GM12891 (cell line): ENCODE data around the gene GAREM2.
"Not testable (repeated sequence)": the region's sequence is repeated elsewhere in the genome, so short reads cannot be mapped to it uniquely, and the experiment has no call there.

Experiments
- DNase-seq: peaks from one replicate; pipeline ENCODE4 v3.0.0; 2011; ENCODE audit warnings: low spot score; ENCODE audit not compliant: insufficient read length
- FAIRE-seq: peaks from 2 replicates; lab custom pipeline; 2011; peaks lifted over from hg19 to GRCh38; lab: Jason Lieb, UNC
- PAX5 ChIP-seq: IDR thresholded peaks from 2 replicates; pipeline ENCODE4 v1.6.1; 2011; ENCODE audit warnings: low read length, moderate library complexity, mild to moderate bottlenecking; ENCODE audit not compliant: insufficient read depth, severe bottlenecking
- POLR2A ChIP-seq: IDR thresholded peaks from 2 replicates; pipeline ENCODE4 v1.6.1; 2011; ENCODE audit warnings: low read depth, low read length, control low read depth
- POLR2AphosphoS5 ChIP-seq: IDR thresholded peaks from 2 replicates; pipeline ENCODE4 v1.6.1; 2011; ENCODE audit warnings: low read depth, low read length, control low read depth
- POU2F2 ChIP-seq: IDR thresholded peaks from 2 replicates; pipeline ENCODE4 v1.6.1; 2011; ENCODE audit warnings: low read depth, mild to moderate bottlenecking, control low read depth, low read length, moderate library complexity
- SPI1 ChIP-seq: IDR thresholded peaks from 2 replicates; pipeline ENCODE4 v1.6.1; 2011; ENCODE audit warnings: low read depth, low read length, control low read depth
- TAF1 ChIP-seq: IDR thresholded peaks from 2 replicates; pipeline ENCODE4 v1.6.1; 2011; ENCODE audit warnings: low read depth, low read length, control low read depth

The GAREM2 gene

DNA sequence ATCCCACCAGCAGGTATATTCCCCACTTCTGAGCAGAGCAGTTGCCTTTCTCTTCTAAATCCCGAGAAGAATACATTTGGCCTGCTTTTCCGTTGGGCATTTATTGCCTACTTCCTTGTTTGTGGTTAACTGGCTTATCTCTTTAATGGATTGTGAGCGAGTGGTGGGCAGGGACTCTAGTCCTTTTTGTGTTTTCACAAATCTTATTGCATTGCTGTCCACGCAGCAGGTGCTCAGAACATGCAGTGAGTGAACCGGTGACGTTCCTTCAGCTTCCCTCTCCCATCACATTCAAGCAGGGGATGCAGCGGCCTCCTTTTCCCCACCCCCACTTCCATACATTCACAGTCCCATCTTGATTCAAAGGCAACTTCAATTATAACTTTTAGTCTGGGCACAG lies 28.9 kb upstream of the GAREM2 start:
- TF ChIP-seq TAF1 = no peak
- TF ChIP-seq POLR2AphosphoS5 = no peak
- no peak for TF ChIP-seq SPI1
- TF ChIP-seq POLR2A = no peak
- no peak for TF ChIP-seq PAX5
- TF ChIP-seq POU2F2 = no peak
- FAIRE-seq = no peak
- DNase-seq = no peak

DNA sequence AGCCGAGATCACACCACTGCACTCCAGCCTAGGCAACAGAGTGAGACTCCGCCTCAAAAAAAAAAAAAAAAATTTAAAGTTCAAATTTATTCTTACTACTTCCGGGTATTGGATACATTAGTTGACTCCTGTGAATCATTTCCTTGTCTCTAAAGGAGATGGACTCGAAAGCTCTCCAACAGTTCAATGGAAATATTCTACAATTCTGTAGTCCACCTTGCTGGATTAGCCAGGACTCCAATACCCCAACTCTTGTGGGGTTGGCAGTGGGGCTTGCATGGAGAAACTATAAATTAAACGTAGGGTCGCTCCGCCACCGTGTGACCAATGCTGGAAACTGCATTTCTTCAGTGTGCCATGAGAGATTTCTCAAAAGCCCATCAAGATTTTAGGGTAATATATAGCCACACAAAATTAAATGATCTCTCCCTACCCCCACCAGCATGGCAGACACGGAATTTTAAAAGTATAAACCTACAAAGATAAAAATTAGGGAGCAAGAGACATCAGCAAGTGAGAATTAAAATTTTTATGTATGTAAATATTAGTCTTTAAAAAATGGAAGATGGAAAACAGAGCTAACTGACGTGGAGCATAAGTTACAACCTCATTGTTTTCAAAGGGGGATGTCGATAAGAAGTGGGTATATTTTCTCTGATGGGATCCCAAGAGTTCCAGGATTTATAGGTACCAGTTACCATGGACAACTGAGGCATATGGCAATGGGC lies 27.8 kb upstream of the GAREM2 start:
- DNase-seq = peak; percentile 41
- TF ChIP-seq POLR2AphosphoS5 = no peak
- TF ChIP-seq POLR2A = no peak
- TF ChIP-seq POU2F2 = no peak
- TF ChIP-seq SPI1 = no peak
- no peak for TF ChIP-seq TAF1
- TF ChIP-seq PAX5 = no peak
- FAIRE-seq = peak; percentile 77

DNA sequence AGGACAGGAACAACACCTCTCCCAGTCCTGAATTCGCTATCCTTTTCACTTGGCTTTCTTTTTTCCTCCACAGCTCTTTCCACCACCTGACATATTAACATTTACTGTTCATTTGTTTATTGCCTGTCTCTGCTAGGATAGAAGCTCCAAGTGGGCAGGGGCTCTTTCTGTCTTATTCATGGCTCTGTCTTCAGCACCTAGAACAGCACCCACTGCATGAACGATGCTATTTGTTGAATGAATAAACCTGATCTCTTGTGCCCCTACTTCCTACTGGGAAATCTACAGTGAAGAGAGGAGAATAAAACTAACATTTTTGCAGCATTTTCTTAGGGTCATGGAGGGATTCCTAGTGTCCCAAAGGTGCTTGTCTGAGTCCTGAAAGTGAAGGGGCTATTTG lies 24.4 kb upstream of the GAREM2 start:
- DNase-seq (no peak), FAIRE-seq (no peak)
- TF ChIP-seq TAF1 (no peak), PAX5 (no peak), POU2F2 (no peak), POLR2AphosphoS5 (no peak), SPI1 (no peak), POLR2A (no peak)

DNA sequence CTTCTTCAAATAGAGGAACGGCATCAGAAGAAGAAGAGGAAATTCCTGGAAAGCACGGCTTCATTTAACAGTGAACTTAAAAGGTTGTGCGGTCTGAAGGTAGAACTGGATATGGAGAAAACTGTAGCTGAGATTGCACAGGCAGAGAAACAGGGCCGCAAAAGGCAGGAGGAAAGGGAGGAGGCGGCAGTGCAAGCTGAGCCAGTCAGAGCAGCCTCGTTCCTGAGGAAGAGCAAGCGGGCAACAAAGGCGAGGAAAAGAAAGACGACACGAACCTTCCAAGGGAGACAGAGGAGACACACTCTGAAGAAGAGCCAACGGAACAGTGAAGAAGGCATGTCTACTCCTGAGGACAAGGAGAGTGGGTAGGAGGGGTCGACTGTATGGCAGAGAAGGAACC lies 22.6 kb upstream of the GAREM2 start:
- TF ChIP-seq SPI1 = no peak
- no peak for TF ChIP-seq POU2F2
- TF ChIP-seq TAF1 = no peak
- no peak for TF ChIP-seq POLR2A
- no peak for TF ChIP-seq PAX5
- no peak for TF ChIP-seq POLR2AphosphoS5
- DNase-seq (no peak), FAIRE-seq (no peak)

DNA sequence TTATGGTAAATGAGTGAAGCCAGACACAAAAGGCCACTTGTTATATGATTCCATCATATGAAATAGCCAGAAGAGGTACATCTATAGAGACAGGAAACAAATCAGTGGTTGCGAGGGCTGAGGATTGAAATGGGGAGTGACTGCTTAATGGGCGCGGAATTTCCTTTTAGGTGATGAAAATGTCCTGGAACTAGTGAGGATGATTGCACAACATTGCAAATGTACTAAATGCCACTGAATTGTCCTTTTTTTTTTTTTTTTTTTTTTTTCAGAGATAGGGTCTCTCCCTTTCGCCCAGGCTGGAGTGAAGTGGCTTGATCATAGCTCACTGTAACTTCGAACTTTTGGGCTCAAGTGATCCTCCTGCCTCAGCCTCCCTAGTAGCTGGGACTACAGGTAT lies 15.3 kb upstream of the GAREM2 start:
- FAIRE-seq = no peak
- DNase-seq = no peak
- TF ChIP-seq PAX5 (no peak), POLR2AphosphoS5 (no peak)

DNA sequence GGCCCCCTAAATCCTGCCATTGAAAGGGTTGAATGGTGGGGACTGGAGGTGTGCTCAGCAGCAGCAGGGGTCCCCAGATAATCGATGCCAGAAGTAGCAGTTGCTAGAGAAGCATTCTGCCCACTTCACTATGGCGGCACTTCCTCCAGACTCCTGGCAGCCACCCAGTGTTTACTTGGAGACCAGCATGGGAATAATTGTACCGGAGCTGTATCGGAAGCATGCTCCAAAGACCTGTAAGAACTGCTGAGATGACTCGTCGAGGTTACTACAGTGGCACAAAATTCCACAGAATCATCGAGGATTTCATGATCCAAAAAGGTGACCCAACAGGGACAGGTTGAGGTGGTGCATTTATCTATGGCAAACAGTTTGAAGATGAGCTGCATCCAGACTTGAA lies 11.0 kb upstream of the GAREM2 start:
- FAIRE-seq (no peak), DNase-seq (no peak)
- TF ChIP-seq POU2F2 (no peak), TAF1 (no peak), PAX5 (no peak), POLR2AphosphoS5 (no peak), SPI1 (no peak)

- no peak for TF ChIP-seq POU2F2
- TF ChIP-seq PAX5 = no peak
- TF ChIP-seq TAF1 = no peak
- TF ChIP-seq POLR2AphosphoS5 = no peak
- no peak for TF ChIP-seq POLR2A
- no peak for TF ChIP-seq SPI1
- no peak for FAIRE-seq
- no peak for DNase-seq
These were observed 9.9 kb upstream of the GAREM2 start for GRCh38 chr2:26162963-26163362.

- no peak for TF ChIP-seq SPI1
- no peak for TF ChIP-seq POU2F2
- no peak for TF ChIP-seq PAX5
- no peak for TF ChIP-seq POLR2AphosphoS5
- TF ChIP-seq POLR2A = no peak
- no peak for TF ChIP-seq TAF1
- FAIRE-seq = no peak
- no peak for DNase-seq
These were observed 8.7 kb upstream of the GAREM2 start for GRCh38 chr2:26164231-26164630.

DNA sequence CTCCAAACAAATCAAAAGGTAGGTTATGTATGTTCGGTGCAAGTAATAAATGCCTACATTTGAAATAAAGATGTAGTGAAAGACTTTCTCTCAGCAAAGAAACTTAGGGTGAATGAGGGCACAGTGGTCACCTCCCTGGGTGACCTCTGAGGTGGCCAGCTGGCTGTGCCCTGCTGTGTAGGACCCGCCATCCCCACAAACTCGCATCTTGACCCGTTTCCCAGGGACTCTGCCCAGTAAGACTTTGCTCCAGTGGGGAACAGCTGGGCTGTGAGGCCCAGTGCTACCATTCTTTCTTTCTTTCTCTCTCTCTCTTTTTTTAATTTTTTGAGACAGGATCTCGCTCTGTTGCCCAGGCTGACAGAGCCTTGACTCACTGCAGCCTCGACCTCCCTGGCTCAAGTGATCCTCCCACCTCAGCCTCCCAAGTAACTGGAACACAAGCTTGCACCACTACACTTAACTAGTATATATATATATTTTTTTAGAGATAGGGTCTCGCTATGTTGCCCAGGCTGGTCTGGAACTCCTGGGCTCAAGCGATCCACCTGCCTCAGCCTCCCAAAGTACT lies 8.2 kb upstream of the GAREM2 start:
- no peak for DNase-seq
- TF ChIP-seq POLR2A = no peak
- no peak for TF ChIP-seq PAX5

GRCh38 chr2:26165403-26165802 lies 7.5 kb upstream of the GAREM2 start:
- TF ChIP-seq POLR2A = no peak
- no peak for TF ChIP-seq POLR2AphosphoS5
- TF ChIP-seq PAX5 = no peak
- no peak for TF ChIP-seq POU2F2
- no peak for TF ChIP-seq SPI1
- TF ChIP-seq TAF1 = no peak
- FAIRE-seq (no peak), DNase-seq (no peak)

More for the DNA sequence above, 8.2 kb upstream of the GAREM2 start:
- no peak for FAIRE-seq

DNA sequence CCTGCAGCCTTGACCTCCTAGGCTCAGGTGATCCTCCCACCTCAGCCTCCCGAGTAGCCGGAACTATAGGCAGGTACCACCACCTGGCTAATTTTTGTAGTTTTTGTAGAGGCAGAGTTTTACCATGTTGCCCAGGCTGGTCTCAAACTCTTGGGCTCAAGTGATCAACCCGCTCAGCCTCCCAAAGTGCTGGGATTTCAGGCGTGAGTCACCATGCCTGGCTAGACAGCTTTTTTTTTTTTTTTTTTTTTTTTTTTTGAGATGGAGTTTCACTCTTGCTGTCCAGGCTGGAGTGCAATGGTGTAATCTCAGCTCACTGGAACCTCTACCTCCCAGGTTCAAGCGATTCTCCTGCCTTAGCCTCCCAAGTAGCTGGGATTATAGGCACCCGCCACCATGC lies 6.3 kb upstream of the GAREM2 start:
- FAIRE-seq, DNase-seq: not testable (repeated sequence)
